Panc1 (cell line): ENCODE measurements around the gene TMEM115.
A peak's percentile ranks its signal among the peaks of the same experiment; 100 is the strongest.

Experiments
- CTCF ChIP-seq: fragments of 450-650 bp; IDR thresholded peaks from 2 replicates; pipeline ENCODE4 v1.5.1; 2017; ENCODE audit warnings: mild to moderate bottlenecking
- POLR2AphosphoS5 ChIP-seq: IDR thresholded peaks from 2 replicates; pipeline ENCODE4 v1.6.1; 2012; ENCODE audit warnings: mild to moderate bottlenecking, low read depth, low read length, moderate library complexity
- REST ChIP-seq, 2 experiments: IDR thresholded peaks; 2 replicates each; pipeline ENCODE4 v1.6.1; 2011 to 2012; ENCODE audit warnings: low read depth in 2 of 2, control low read depth in 1 of 2, low read length in 1 of 2, mild to moderate bottlenecking in 1 of 2, moderate library complexity in 1 of 2; ENCODE audit not compliant: insufficient read depth in 1 of 2
- SIN3A ChIP-seq: IDR thresholded peaks from 2 replicates; pipeline ENCODE4 v1.6.1; 2012; ENCODE audit warnings: low read depth, mild to moderate bottlenecking, low read length, moderate library complexity, borderline replicate concordance; ENCODE audit not compliant: insufficient read depth

GRCh38 chr3:50405249-50405648 lies 45.9 kb upstream of the TMEM115 start:
- TF ChIP-seq CTCF (no peak), POLR2AphosphoS5 (no peak), REST (IDR thresholded peaks at IDR 0.05; ENCODE audit: insufficient read depth in 1 of 2, low read depth in 2 of 2, low read length in 1 of 2) (peak; percentile 91 to 96), SIN3A (no peak)
